K562 (cell line): ENCODE data around the gene RNASEH2A. TPM values are rescaled to one million over a fixed set of nuclear protein-coding genes. Genes with fewer than 3 reads are reported as not detected.
A peak's percentile ranks its signal among the peaks of the same experiment; 100 is the strongest.

Experiments used
- ATAC-seq: fragments of 200-7000 bp; cut with Tn5 transposase; 3 replicates; pipeline ENCODE4 v1.9.1; 2020; ENCODE audit warnings: moderate library complexity
- BruUV-seq: library from RNA; stranded (reverse); fragments of 400-500 nt; replicated peaks from 2 replicates; lab custom pipeline; 2021; lab: Mats Ljungman, UMichigan
- CTCF ChIA-PET: fragments of 300-600 bp; formaldehyde crosslinking; extraction: SDS; loops from one replicate; lab custom pipeline; 2021; ENCODE audit warnings: low intra/inter-chr PET ratio; lab: Yijun Ruan, JAX
- POLR2A ChIA-PET: fragments of 300-600, 350-650 bp; sonication (Branson Sonifier 250); formaldehyde crosslinking; extraction: SDS; loops from one replicate; lab custom pipeline; 2021; ENCODE audit warnings: antibody characterized with exemption, inconsistent platforms; lab: Yijun Ruan, JAX
- DNase-seq, 4 experiments: peaks; one replicate each; pipeline versions ENCODE4 v3.0.0 to v3.0.0-alpha.2; 2011 to 2018; ENCODE audit warnings: low spot score in 3 of 4, mixed read lengths in 3 of 4; ENCODE audit errors: extremely low read depth in 1 of 4
- FAIRE-seq: peaks from 2 replicates; lab custom pipeline; 2011; peaks lifted over from hg19 to GRCh38; lab: Jason Lieb, UNC
- H2AFZ ChIP-seq: 2 replicates; pipeline ENCODE4 v1.6.0; 2011; ENCODE audit warnings: low read depth, low read length, control low read depth, inconsistent platforms
- H3K27ac ChIP-seq: fragments of 200-600 bp; 3 replicates; pipeline ENCODE4 v1.8.0; 2011; ENCODE audit warnings: low read depth, mild to moderate bottlenecking, control low read depth, inconsistent platforms, low read length, moderate library complexity, mixed read lengths; ENCODE audit errors: extremely low read depth
- H3K27me3 ChIP-seq, 2 experiments: fragments of 300-600 bp in 1 of 2; 2 replicates in 1 of 2; 3 replicates in 1 of 2; pipeline versions ENCODE4 v1.6.0 to v1.8.0; 2011; ENCODE audit warnings: inconsistent platforms in 2 of 2, low read length in 2 of 2, mild to moderate bottlenecking in 1 of 2, mixed read lengths in 1 of 2, moderate library complexity in 1 of 2; ENCODE audit not compliant: control insufficient read depth in 2 of 2, insufficient read depth in 2 of 2
- H3K36me3 ChIP-seq: fragments of 300-600 bp; 3 replicates; pipeline ENCODE4 v1.8.0; 2011; ENCODE audit warnings: mild to moderate bottlenecking, low read length, inconsistent platforms; ENCODE audit not compliant: control insufficient read depth, insufficient read depth
- H3K4me1 ChIP-seq, 2 experiments: fragments of 200-600 bp in 1 of 2; replicated peaks in 1 of 2; 2 replicates in 1 of 2; 3 replicates in 1 of 2; pipeline versions ENCODE4 v1.5.1 to v1.8.0; 2011; ENCODE audit warnings: inconsistent platforms in 2 of 2, low read length in 2 of 2, mild to moderate bottlenecking in 1 of 2, mixed read lengths in 1 of 2, moderate library complexity in 1 of 2; ENCODE audit not compliant: control insufficient read depth in 2 of 2, insufficient read depth in 2 of 2
- H3K4me2 ChIP-seq: 2 replicates; pipeline ENCODE4 v1.6.1; 2011; ENCODE audit warnings: low read length, control low read depth, inconsistent platforms, mixed read lengths; ENCODE audit not compliant: insufficient read depth
- H3K4me3 ChIP-seq: fragments of 200-600 bp; sonication (generic), shearing (Covaris generic); 2 replicates; pipeline ENCODE4 v1.5.1; 2016; ENCODE audit warnings: control low read depth, inconsistent platforms
- H3K79me2 ChIP-seq: fragments of 200-600 bp; 3 replicates; pipeline ENCODE4 v1.8.0; 2011; ENCODE audit warnings: low read length, inconsistent platforms; ENCODE audit not compliant: control insufficient read depth, insufficient read depth
- H3K9ac ChIP-seq, 2 experiments: 2 replicates each; pipeline versions ENCODE4 v1.6.0 to v1.6.1; 2011; ENCODE audit warnings: low read depth in 2 of 2, low read length in 2 of 2, control low read depth in 1 of 2, inconsistent platforms in 1 of 2, mild to moderate bottlenecking in 1 of 2, mixed read lengths in 1 of 2; ENCODE audit not compliant: insufficient read depth in 1 of 2
- H3K9me1 ChIP-seq: one replicate; pipeline ENCODE4 v1.6.0; 2011; ENCODE audit warnings: inconsistent platforms, mild to moderate bottlenecking, low read length, moderate library complexity; ENCODE audit not compliant: control insufficient read depth, insufficient read depth
- H3K9me3 ChIP-seq: replicated peaks from 2 replicates; pipeline ENCODE4 v1.5.1; 2011; ENCODE audit warnings: low read depth, low read length, inconsistent platforms; ENCODE audit not compliant: control insufficient read depth, insufficient read depth
- H4K20me1 ChIP-seq: replicated peaks from 2 replicates; pipeline ENCODE4 v1.6.1; 2011; ENCODE audit warnings: low read length, inconsistent platforms, mixed read lengths; ENCODE audit not compliant: control insufficient read depth, insufficient read depth
- CBFB ChIP-seq: sonication (generic); formaldehyde crosslinking; IDR thresholded peaks from 2 replicates; pipeline ENCODE4 v1.4.0; 2020; ENCODE audit warnings: mild to moderate bottlenecking, missing genetic modification reagents
- SP2 ChIP-seq: IDR thresholded peaks from 2 replicates; pipeline ENCODE4 v1.6.1; 2011; ENCODE audit warnings: mild to moderate bottlenecking, low read depth, low read length, moderate library complexity; ENCODE audit not compliant: poor library complexity, severe bottlenecking; ENCODE audit errors: extremely low read depth
- TAL1 ChIP-seq: fragments of 450-650 bp; IDR thresholded peaks from 2 replicates; pipeline ENCODE4 v1.6.1; 2016; ENCODE audit warnings: mild to moderate bottlenecking
- ZBTB1 ChIP-seq: sonication (generic); formaldehyde crosslinking; IDR thresholded peaks from 2 replicates; pipeline ENCODE4 v1.8.1; 2023; ENCODE audit warnings: missing genetic modification reagents, low read depth, mild to moderate bottlenecking, borderline replicate concordance
- ZKSCAN8 ChIP-seq: fragments of 200-800 bp; sonication (Bioruptor generic); IDR thresholded peaks from 2 replicates; pipeline ENCODE4 v1.6.1; 2016; ENCODE audit warnings: missing genetic modification characterization, missing compliant biosample characterization
- ZNF76 ChIP-seq: fragments of 250-450 bp; sonication (Bioruptor Pico); IDR thresholded peaks from 2 replicates; pipeline ENCODE4 v1.4.0; 2020; ENCODE audit warnings: mild to moderate bottlenecking, moderate library complexity, borderline replicate concordance
- ZNF780A ChIP-seq: fragments of 250-450 bp; sonication (Bioruptor Pico); IDR thresholded peaks from 2 replicates; pipeline ENCODE4 v1.5.0; 2021; ENCODE audit warnings: mild to moderate bottlenecking
- ZNF785 ChIP-seq: fragments of 250-450 bp; sonication (Bioruptor Pico); IDR thresholded peaks from 2 replicates; pipeline ENCODE4 v1.4.0; 2020; ENCODE audit warnings: mild to moderate bottlenecking
- WGBS: fragments of 100-300 bp; shearing (Covaris generic); methylation state at CpG from one replicate; pipeline ENCODE4 v1.1.6; 2016; ENCODE audit warnings: low coverage, mixed read lengths; ENCODE audit not compliant: insufficient coverage; ENCODE audit errors: missing lambda C conversion rate; 5-methylcytosine and 5-hydroxymethylcytosine counted together
- in situ Hi-C: fragments of 300-500 bp; cut with MboI; formaldehyde crosslinking; loops from 4 replicates; pipeline ENCODE4 v1.15.0; 2018; ENCODE audit warnings: inconsistent platforms, mixed read lengths
- intact Hi-C: fragments of 100-400 bp; cut with micrococcal nuclease; formaldehyde crosslinking; loops from 2 replicates; pipeline ENCODE4 v1.14.2; 2022
- polyA plus RNA-seq, 8 experiments: library from polyadenylated mRNA; depleted of rRNA in 4 of 8; stranded (reverse) in 5 of 8; unstranded in 3 of 8; fragments of >200 nt; fragmentation: Nextera tagmentation in 2 of 8; fragmentation: Illumina TruSeq in 1 of 8; extraction: Ambion mirVana in 2 of 8; extraction: Trizol in 1 of 8; gene quantifications; 2 replicates each; pipeline versions ENCODE4 v1.2.1 to v1.2.3, GENCODE V29; 2011 to 2014; ENCODE audit warnings: inconsistent platforms in 1 of 8, missing spikeins in 1 of 8
- total RNA-seq, 7 experiments: library from RNA; depleted of rRNA in 6 of 7; stranded (reverse); fragments of >200 nt in 6 of 7; fragmentation: Illumina TruSeq in 2 of 7; extraction: Trizol in 2 of 7; gene quantifications; 2 replicates each; pipeline versions ENCODE4 v1.2.1 to v1.2.3, GENCODE V29; 2011 to 2021; ENCODE audit warnings: low replicate concordance in 1 of 7
- TF ChIP-seq, protein P1 (sequence below): fragments of 250-450 bp; sonication (Bioruptor Pico); IDR thresholded peaks from 2 replicates; pipeline ENCODE4 v1.5.0; 2021
- TF ChIP-seq, protein P2 (sequence below), 2 experiments: fragments of 250-450 bp in 1 of 2; fragments of 450-650 bp in 1 of 2; sonication (Bioruptor Pico) in 1 of 2; IDR thresholded peaks; 2 replicates each; pipeline versions ENCODE4 v1.6.1 to v1.8.0; 2016 to 2021; ENCODE audit warnings: mild to moderate bottlenecking in 2 of 2, moderate library complexity in 2 of 2, missing compliant biosample characterization in 1 of 2, missing genetic modification characterization in 1 of 2
- TF ChIP-seq, protein P3 (sequence below), 3 experiments: fragments of 200-800 bp in 1 of 3; fragments of 250-450 bp in 1 of 3; fragments of 450-650 bp in 1 of 3; sonication (Bioruptor Pico) in 1 of 3; sonication (Bioruptor generic) in 1 of 3; formaldehyde crosslinking in 1 of 3; IDR thresholded peaks; 2 replicates each; pipeline versions ENCODE4 v1.6.1 to v1.8.0; 2016 to 2022; ENCODE audit warnings: mild to moderate bottlenecking in 2 of 3, missing genetic modification characterization in 2 of 3, missing compliant biosample characterization in 1 of 3, moderate library complexity in 1 of 3
- TF ChIP-seq, protein P4 (sequence below): fragments of 250-450 bp; sonication (Bioruptor Pico); IDR thresholded peaks from 2 replicates; pipeline ENCODE4 v1.5.0; 2021; ENCODE audit warnings: mild to moderate bottlenecking, borderline replicate concordance

The RNASEH2A gene
- total and polyA plus RNA-seq, 9 of the 15 experiments (the other 6 are each of a cell fraction or from before 2014, with no cell fraction given), result 22.3 to 78.0 (median 61.7) TPM

DNA sequence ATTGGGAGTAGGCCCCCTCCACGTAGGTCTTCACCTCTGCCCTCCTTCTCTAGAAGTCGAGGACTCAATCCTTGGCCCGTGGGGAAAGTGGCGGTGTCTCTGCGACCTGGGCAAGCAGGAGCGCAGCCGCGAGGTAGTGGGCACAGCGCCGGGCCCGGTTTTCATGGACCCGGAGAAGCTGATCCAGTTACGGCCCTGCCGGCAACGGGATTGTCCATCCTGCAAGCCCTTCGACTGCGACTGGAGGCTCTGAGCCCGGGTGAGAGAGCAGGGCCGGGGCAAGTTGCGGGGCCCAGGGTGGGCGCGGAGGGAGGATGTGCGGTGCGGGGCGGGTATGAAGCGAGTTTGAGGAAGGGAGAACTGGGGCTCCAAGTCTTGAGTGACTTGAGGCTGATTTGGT lies 2.3 kb upstream of the RNASEH2A start:
- intact Hi-C loops, result no loop called here
- H3K9me1 ChIP-seq, result no peaks in the 10 kb centered on the region
- DNase-seq, result no peak
- H3K36me3 ChIP-seq, result peaks cover 32% of the 10 kb centered on the region; the same call in 2 of the 3 replicates
- H2AFZ ChIP-seq, result no peak overlapping the region
- in situ Hi-C loops, result no loop called here
- no TSS peak for BruUV-seq
- no peak overlapping the region for H3K4me2 ChIP-seq
- H3K27ac ChIP-seq, result no peak overlapping the region
- POLR2A ChIA-PET, result interaction anchor here (0.6 to 2.5 kb wide), 4 partner anchors 11 to 348 kb away, joined by 4 to 29 read pairs (median 4); partner anchors contain the start of gene JUNB
- no peaks in the 10 kb centered on the region for H3K27me3 ChIP-seq
- H3K4me1 ChIP-seq, result peaks cover 25 to 67% of the 10 kb centered on the region in 2 experiments; a peak in 4 of 5 replicates
- no peak for FAIRE-seq
- no peaks in the 10 kb centered on the region for H3K9me3 ChIP-seq
- no peak overlapping the region for H3K4me3 ChIP-seq
- H4K20me1 ChIP-seq, result no peaks in the 10 kb centered on the region
- ATAC-seq, result no peak
- H3K79me2 ChIP-seq, result peaks cover 41% of the 10 kb centered on the region
- CTCF ChIA-PET, result no interaction called here
- peak overlapping the region in 1 of 2 experiments; percentile 40; a peak in 1 of 4 replicates for H3K9ac ChIP-seq
- WGBS, result 88% methylated on average over 17 of the region's 26 CpGs
- TF ChIP-seq, protein P1, sequence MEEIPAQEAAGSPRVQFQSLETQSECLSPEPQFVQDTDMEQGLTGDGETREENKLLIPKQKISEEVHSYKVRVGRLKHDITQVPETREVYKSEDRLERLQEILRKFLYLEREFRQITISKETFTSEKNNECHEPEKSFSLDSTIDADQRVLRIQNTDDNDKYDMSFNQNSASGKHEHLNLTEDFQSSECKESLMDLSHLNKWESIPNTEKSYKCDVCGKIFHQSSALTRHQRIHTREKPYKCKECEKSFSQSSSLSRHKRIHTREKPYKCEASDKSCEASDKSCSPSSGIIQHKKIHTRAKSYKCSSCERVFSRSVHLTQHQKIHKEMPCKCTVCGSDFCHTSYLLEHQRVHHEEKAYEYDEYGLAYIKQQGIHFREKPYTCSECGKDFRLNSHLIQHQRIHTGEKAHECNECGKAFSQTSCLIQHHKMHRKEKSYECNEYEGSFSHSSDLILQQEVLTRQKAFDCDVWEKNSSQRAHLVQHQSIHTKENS (CRISPR knock-in tag), result no peak
- TF ChIP-seq ZBTB1 (CRISPR knock-in tag) (no peak), CBFB (CRISPR knock-in tag) (no peak), ZNF76 (CRISPR knock-in tag) (no peak), SP2 (no peak), ZKSCAN8 (CRISPR knock-in tag) (no peak), ZNF785 (CRISPR knock-in tag) (no peak), TAL1 (no peak), ZNF780A (CRISPR knock-in tag) (no peak)
- TF ChIP-seq, protein P2, sequence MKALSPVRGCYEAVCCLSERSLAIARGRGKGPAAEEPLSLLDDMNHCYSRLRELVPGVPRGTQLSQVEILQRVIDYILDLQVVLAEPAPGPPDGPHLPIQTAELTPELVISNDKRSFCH (CRISPR knock-in tag; IDR thresholded peaks at IDR 0.05), result no peak
- TF ChIP-seq, protein P2 (tag; IDR thresholded peaks at IDR 0.05), result no peak
- TF ChIP-seq, protein P3, sequence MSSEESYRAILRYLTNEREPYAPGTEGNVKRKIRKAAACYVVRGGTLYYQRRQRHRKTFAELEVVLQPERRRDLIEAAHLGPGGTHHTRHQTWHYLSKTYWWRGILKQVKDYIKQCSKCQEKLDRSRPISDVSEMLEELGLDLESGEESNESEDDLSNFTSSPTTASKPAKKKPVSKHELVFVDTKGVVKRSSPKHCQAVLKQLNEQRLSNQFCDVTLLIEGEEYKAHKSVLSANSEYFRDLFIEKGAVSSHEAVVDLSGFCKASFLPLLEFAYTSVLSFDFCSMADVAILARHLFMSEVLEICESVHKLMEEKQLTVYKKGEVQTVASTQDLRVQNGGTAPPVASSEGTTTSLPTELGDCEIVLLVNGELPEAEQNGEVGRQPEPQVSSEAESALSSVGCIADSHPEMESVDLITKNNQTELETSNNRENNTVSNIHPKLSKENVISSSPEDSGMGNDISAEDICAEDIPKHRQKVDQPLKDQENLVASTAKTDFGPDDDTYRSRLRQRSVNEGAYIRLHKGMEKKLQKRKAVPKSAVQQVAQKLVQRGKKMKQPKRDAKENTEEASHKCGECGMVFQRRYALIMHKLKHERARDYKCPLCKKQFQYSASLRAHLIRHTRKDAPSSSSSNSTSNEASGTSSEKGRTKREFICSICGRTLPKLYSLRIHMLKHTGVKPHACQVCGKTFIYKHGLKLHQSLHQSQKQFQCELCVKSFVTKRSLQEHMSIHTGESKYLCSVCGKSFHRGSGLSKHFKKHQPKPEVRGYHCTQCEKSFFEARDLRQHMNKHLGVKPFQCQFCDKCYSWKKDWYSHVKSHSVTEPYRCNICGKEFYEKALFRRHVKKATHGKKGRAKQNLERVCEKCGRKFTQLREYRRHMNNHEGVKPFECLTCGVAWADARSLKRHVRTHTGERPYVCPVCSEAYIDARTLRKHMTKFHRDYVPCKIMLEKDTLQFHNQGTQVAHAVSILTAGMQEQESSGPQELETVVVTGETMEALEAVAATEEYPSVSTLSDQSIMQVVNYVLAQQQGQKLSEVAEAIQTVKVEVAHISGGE (CRISPR knock-in tag; IDR thresholded peaks at IDR 0.05), result no peak
- TF ChIP-seq, protein P4, sequence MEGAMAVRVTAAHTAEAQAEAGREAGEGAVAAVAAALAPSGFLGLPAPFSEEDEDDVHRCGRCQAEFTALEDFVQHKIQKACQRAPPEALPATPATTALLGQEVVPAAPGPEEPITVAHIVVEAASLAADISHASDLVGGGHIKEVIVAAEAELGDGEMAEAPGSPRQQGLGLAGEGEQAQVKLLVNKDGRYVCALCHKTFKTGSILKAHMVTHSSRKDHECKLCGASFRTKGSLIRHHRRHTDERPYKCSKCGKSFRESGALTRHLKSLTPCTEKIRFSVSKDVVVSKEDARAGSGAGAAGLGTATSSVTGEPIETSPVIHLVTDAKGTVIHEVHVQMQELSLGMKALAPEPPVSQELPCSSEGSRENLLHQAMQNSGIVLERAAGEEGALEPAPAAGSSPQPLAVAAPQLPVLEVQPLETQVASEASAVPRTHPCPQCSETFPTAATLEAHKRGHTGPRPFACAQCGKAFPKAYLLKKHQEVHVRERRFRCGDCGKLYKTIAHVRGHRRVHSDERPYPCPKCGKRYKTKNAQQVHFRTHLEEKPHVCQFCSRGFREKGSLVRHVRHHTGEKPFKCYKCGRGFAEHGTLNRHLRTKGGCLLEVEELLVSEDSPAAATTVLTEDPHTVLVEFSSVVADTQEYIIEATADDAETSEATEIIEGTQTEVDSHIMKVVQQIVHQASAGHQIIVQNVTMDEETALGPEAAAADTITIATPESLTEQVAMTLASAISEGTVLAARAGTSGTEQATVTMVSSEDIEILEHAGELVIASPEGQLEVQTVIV (CRISPR knock-in tag), result no peak
